Measurements from ENCODE around the gene NDUFA11. TPM values are rescaled to one million over a fixed set of nuclear protein-coding genes. Genes with fewer than 3 reads are reported as not detected.

Gene NDUFA11
- total and polyA plus RNA-seq, 2 of the 13 experiments (the other 11 are each of a cell fraction or from before 2014, with no cell fraction given): 286 to 378 TPM

GRCh38 chr19:5891938-5892771, 11.4 kb downstream of the NDUFA11 start (continued):
- TF ChIP-seq FOXM1 (CRISPR knock-in tag; IDR thresholded peaks at IDR 0.05) (no peak), XRCC5 (optimal IDR thresholded peaks at IDR 0.05; ENCODE audit: low read length) (peak; percentile 34), ZNF790 (CRISPR knock-in tag; IDR thresholded peaks at IDR 0.05; ENCODE audit: borderline replicate concordance) (no peak), PCBP1 (IDR thresholded peaks at IDR 0.05; ENCODE audit: borderline replicate concordance, low read depth, low read length) (no peak), ZNF20 (CRISPR knock-in tag; IDR thresholded peaks at IDR 0.05) (no peak), HMGXB3 (CRISPR knock-in tag; IDR thresholded peaks at IDR 0.05; ENCODE audit: borderline replicate concordance) (no peak), POGZ (CRISPR knock-in tag; IDR thresholded peaks at IDR 0.05) (no peak), ZNF296 (CRISPR knock-in tag; conservative IDR thresholded peaks at IDR 0.05) (peak; percentile 98)
- TF ChIP-seq, protein P1, sequence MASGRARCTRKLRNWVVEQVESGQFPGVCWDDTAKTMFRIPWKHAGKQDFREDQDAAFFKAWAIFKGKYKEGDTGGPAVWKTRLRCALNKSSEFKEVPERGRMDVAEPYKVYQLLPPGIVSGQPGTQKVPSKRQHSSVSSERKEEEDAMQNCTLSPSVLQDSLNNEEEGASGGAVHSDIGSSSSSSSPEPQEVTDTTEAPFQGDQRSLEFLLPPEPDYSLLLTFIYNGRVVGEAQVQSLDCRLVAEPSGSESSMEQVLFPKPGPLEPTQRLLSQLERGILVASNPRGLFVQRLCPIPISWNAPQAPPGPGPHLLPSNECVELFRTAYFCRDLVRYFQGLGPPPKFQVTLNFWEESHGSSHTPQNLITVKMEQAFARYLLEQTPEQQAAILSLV (CRISPR knock-in tag; IDR thresholded peaks at IDR 0.05; ENCODE audit: borderline replicate concordance): no peak
- TF ChIP-seq, protein P2, sequence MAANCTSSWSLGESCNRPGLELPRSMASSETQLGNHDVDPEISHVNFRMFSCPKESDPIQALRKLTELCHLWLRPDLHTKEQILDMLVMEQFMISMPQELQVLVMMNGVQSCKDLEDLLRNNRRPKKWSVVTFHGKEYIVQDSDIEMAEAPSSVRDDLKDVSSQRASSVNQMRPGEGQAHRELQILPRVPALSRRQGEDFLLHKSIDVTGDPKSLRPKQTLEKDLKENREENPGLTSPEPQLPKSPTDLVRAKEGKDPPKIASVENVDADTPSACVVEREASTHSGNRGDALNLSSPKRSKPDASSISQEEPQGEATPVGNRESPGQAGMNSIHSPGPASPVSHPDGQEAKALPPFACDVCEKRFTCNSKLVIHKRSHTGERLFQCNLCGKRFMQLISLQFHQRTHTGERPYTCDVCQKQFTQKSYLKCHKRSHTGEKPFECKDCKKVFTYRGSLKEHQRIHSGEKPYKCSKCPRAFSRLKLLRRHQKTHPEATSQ (CRISPR knock-in tag; IDR thresholded peaks at IDR 0.05; ENCODE audit: borderline replicate concordance): no peak
- TF ChIP-seq, protein P3, sequence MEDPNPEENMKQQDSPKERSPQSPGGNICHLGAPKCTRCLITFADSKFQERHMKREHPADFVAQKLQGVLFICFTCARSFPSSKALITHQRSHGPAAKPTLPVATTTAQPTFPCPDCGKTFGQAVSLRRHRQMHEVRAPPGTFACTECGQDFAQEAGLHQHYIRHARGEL (CRISPR knock-in tag; IDR thresholded peaks at IDR 0.05): 0 out of 2 replicates have a peak, but pooled peaks have one; percentile 16
- TF ChIP-seq, protein P4, sequence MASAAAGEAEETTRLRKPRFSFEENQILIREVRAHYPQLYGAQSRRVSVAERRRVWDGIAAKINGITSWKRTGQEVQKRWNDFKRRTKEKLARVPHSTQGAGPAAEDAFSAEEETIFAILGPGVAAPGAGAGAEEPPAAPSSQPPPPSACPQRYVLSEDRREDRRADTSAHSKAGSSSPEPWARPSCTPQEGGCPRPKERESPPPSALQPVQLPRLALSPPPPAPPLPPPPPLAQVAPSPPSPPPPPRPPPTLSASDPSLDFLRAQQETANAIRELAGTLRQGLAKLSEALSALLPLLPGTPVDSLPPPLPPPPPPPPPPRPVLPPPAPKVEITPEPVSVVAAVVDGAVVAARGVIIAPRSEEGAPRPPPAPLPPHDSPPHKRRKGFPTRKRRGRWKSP (CRISPR knock-in tag; IDR thresholded peaks at IDR 0.05): peak; percentile 74; the same call in 1 of the 2 replicates
- TF ChIP-seq, protein P5, sequence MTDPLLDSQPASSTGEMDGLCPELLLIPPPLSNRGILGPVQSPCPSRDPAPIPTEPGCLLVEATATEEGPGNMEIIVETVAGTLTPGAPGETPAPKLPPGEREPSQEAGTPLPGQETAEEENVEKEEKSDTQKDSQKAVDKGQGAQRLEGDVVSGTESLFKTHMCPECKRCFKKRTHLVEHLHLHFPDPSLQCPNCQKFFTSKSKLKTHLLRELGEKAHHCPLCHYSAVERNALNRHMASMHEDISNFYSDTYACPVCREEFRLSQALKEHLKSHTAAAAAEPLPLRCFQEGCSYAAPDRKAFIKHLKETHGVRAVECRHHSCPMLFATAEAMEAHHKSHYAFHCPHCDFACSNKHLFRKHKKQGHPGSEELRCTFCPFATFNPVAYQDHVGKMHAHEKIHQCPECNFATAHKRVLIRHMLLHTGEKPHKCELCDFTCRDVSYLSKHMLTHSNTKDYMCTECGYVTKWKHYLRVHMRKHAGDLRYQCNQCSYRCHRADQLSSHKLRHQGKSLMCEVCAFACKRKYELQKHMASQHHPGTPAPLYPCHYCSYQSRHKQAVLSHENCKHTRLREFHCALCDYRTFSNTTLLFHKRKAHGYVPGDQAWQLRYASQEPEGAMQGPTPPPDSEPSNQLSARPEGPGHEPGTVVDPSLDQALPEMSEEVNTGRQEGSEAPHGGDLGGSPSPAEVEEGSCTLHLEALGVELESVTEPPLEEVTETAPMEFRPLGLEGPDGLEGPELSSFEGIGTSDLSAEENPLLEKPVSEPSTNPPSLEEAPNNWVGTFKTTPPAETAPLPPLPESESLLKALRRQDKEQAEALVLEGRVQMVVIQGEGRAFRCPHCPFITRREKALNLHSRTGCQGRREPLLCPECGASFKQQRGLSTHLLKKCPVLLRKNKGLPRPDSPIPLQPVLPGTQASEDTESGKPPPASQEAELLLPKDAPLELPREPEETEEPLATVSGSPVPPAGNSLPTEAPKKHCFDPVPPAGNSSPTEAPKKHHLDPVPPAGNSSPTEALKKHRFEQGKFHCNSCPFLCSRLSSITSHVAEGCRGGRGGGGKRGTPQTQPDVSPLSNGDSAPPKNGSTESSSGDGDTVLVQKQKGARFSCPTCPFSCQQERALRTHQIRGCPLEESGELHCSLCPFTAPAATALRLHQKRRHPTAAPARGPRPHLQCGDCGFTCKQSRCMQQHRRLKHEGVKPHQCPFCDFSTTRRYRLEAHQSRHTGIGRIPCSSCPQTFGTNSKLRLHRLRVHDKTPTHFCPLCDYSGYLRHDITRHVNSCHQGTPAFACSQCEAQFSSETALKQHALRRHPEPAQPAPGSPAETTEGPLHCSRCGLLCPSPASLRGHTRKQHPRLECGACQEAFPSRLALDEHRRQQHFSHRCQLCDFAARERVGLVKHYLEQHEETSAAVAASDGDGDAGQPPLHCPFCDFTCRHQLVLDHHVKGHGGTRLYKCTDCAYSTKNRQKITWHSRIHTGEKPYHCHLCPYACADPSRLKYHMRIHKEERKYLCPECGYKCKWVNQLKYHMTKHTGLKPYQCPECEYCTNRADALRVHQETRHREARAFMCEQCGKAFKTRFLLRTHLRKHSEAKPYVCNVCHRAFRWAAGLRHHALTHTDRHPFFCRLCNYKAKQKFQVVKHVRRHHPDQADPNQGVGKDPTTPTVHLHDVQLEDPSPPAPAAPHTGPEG (CRISPR knock-in tag; IDR thresholded peaks at IDR 0.05): no peak
